Stomach (tissue), 4 donors: Measurements from ENCODE around the gene CNTD1.

Experiments
- POLR2A ChIP-seq, 4 donors: fragments of 450-650 bp; IDR thresholded peaks; one replicate each; pipeline ENCODE4 v1.6.1; 2016; ENCODE audit warnings: antibody characterized with exemption in 4 of 4, control low read depth in 2 of 4, mild to moderate bottlenecking in 1 of 4, moderate library complexity in 1 of 4
- TF ChIP-seq, protein P1 (sequence below), 7 experiments: fragments of 450-650 bp in 4 of 7; fragments of 200-600 bp in 3 of 7; sonication (generic) in 3 of 7; IDR thresholded peaks; one replicate each; pipeline ENCODE4 v1.5.1; 2016 to 2019; ENCODE audit warnings: antibody characterized with exemption in 7 of 7, control low read depth in 2 of 7, mild to moderate bottlenecking in 1 of 7

DNA sequence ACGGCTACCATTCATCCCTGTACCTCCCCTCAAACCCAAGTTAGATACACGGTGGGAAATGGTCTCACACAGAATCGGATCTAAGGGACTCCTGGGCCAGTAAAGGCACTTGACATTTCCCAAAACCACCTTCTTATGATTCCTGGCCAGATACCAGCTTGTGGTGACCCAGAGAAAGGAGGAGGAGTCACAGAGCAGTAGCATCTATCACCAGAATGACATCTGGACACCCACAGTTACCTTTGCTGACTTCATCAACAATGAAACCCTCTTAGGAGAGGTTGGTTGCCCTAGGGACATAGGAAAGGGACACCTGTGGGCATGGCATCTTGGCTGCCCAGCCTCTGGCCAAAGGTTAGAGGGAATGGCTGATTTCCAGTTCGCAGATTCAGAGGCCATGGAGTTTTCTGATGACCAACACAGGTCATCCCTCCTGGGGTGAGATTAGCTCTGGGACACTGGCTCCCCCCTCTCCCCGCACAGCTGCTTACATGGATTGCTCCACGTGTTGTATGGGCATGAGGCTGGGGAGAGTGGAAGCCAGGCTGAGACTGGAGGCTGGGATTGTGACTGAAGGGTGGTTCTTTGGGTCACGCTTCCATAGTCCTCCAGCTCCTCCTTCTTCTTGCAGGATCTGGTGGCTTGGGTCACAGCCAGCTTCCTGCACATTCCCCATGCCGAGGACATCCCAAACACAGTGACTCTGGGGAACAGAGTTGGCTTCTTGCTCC, 51.0 kb downstream of the CNTD1 start:
- no peak for TF ChIP-seq POLR2A (IDR thresholded peaks at IDR 0.05)
- TF ChIP-seq, protein P1, sequence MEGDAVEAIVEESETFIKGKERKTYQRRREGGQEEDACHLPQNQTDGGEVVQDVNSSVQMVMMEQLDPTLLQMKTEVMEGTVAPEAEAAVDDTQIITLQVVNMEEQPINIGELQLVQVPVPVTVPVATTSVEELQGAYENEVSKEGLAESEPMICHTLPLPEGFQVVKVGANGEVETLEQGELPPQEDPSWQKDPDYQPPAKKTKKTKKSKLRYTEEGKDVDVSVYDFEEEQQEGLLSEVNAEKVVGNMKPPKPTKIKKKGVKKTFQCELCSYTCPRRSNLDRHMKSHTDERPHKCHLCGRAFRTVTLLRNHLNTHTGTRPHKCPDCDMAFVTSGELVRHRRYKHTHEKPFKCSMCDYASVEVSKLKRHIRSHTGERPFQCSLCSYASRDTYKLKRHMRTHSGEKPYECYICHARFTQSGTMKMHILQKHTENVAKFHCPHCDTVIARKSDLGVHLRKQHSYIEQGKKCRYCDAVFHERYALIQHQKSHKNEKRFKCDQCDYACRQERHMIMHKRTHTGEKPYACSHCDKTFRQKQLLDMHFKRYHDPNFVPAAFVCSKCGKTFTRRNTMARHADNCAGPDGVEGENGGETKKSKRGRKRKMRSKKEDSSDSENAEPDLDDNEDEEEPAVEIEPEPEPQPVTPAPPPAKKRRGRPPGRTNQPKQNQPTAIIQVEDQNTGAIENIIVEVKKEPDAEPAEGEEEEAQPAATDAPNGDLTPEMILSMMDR (IDR thresholded peaks at IDR 0.05), result no peak
